Keratinocyte (primary cell): Measurements from ENCODE around the gene CNN2. TPM values are rescaled to one million over a fixed set of nuclear protein-coding genes. Genes with fewer than 3 reads are reported as not detected.

ENCODE experiments used
- DNase-seq: peaks from one replicate; pipeline ENCODE4 v3.0.0-alpha.2; 2011; ENCODE audit warnings: low read depth, missing footprints, low spot score
- FAIRE-seq: peaks from 2 replicates; lab custom pipeline; 2011; peaks lifted over from hg19 to GRCh38; lab: Jason Lieb, UNC
- H2AFZ ChIP-seq: 2 replicates; pipeline ENCODE4 v1.6.0; 2012; ENCODE audit warnings: low read length, control low read depth, inconsistent platforms; ENCODE audit not compliant: control insufficient read depth
- H3K27ac ChIP-seq: 2 replicates; pipeline ENCODE4 v1.5.1; 2011; ENCODE audit warnings: low read length; ENCODE audit not compliant: control insufficient read depth, insufficient read depth
- H3K27me3 ChIP-seq: 3 replicates; pipeline ENCODE4 v1.6.0; 2011; ENCODE audit warnings: low read length; ENCODE audit not compliant: control insufficient read depth, insufficient read depth; ENCODE audit errors: extremely low read depth
- H3K36me3 ChIP-seq, 2 experiments: 2 replicates in 1 of 2; 3 replicates in 1 of 2; pipeline ENCODE4 v1.5.1; 2011; ENCODE audit warnings: low read length in 2 of 2, mild to moderate bottlenecking in 1 of 2; ENCODE audit not compliant: control insufficient read depth in 2 of 2, insufficient read depth in 2 of 2; ENCODE audit errors: extremely low read depth in 1 of 2
- H3K4me1 ChIP-seq: 3 replicates; pipeline ENCODE4 v1.5.1; 2011; ENCODE audit warnings: low read length; ENCODE audit not compliant: control insufficient read depth, insufficient read depth; ENCODE audit errors: extremely low read depth
- H3K4me2 ChIP-seq: 3 replicates; pipeline ENCODE4 v1.6.0; 2011; ENCODE audit warnings: low read depth, low read length; ENCODE audit not compliant: control insufficient read depth, insufficient read depth; ENCODE audit errors: extremely low read depth
- H3K4me3 ChIP-seq, 3 experiments: fragments of 200-600 bp in 1 of 3; sonication (generic) in 1 of 3; 2 replicates in 2 of 3; 3 replicates in 1 of 3; pipeline ENCODE4 v1.5.1; 2011 to 2016; ENCODE audit warnings: low read length in 3 of 3, mild to moderate bottlenecking in 3 of 3, control low read depth in 2 of 3, inconsistent platforms in 1 of 3, low read depth in 1 of 3, mixed read lengths in 1 of 3, mixed run types in 1 of 3, moderate library complexity in 1 of 3; ENCODE audit not compliant: control insufficient read depth in 2 of 3, insufficient read depth in 2 of 3; ENCODE audit errors: extremely low read depth in 1 of 3
- H3K79me2 ChIP-seq: 2 replicates; pipeline ENCODE4 v1.6.0; 2012; ENCODE audit warnings: low read length; ENCODE audit not compliant: control insufficient read depth, insufficient read depth
- H3K9ac ChIP-seq: 3 replicates; pipeline ENCODE4 v1.6.0; 2011; ENCODE audit warnings: low read length; ENCODE audit not compliant: control insufficient read depth, insufficient read depth; ENCODE audit errors: extremely low read depth
- H3K9me1 ChIP-seq: 3 replicates; pipeline ENCODE4 v1.6.0; 2011; ENCODE audit warnings: low read length; ENCODE audit not compliant: control insufficient read depth, insufficient read depth; ENCODE audit errors: extremely low read depth
- H3K9me3 ChIP-seq: 2 replicates; pipeline ENCODE4 v1.5.1; 2012; ENCODE audit warnings: low read depth, low read length; ENCODE audit not compliant: control insufficient read depth
- H4K20me1 ChIP-seq: 3 replicates; pipeline ENCODE4 v1.6.0; 2011; ENCODE audit warnings: low read length; ENCODE audit not compliant: control insufficient read depth, insufficient read depth; ENCODE audit errors: extremely low read depth
- EZH2 ChIP-seq: IDR thresholded peaks from one replicate; pipeline ENCODE4 v1.6.1; 2012; ENCODE audit warnings: inconsistent platforms, mild to moderate bottlenecking, low read length, moderate library complexity
- dilution Hi-C: fragments of 300-500 bp; cut with MboI; formaldehyde crosslinking; loops from one replicate; pipeline ENCODE4 v1.7.0; 2020; ENCODE audit warnings: low sequenced_read_pairs; ENCODE audit not compliant: extremely low pct_ligation_motif_present
- polyA plus RNA-seq, 5 experiments: library from polyadenylated mRNA; depleted of rRNA in 3 of 5; stranded (reverse) in 3 of 5; stranded (forward) in 1 of 5; unstranded in 1 of 5; fragments of >200 nt; gene quantifications; 1 replicate in 1 of 5; 2 replicates in 3 of 5; 3 replicates in 1 of 5; pipeline versions ENCODE4 v1.2.1 to v1.2.3, GENCODE V29; 2011 to 2012; ENCODE audit warnings: missing spikeins in 2 of 5, low read depth in 1 of 5, low replicate concordance in 1 of 5
- TF ChIP-seq, protein P1 (sequence below), 3 experiments: IDR thresholded peaks in 1 of 3; conservative IDR thresholded peaks in 1 of 3; optimal IDR thresholded peaks in 1 of 3; 2 replicates in 2 of 3; 3 replicates in 1 of 3; pipeline versions ENCODE3 to v1.5.1; 2011; ENCODE audit warnings: low read length in 3 of 3, mild to moderate bottlenecking in 3 of 3, moderate library complexity in 2 of 3, control low read depth in 1 of 3, inconsistent platforms in 1 of 3; ENCODE audit not compliant: insufficient read depth in 2 of 3; ENCODE audit errors: extremely low read depth in 1 of 3

CNN2 gene
- polyA plus RNA-seq, 1 donor (not counting 4 experiments of a cell fraction or from before 2014, with no cell fraction given): 136 TPM

DNA sequence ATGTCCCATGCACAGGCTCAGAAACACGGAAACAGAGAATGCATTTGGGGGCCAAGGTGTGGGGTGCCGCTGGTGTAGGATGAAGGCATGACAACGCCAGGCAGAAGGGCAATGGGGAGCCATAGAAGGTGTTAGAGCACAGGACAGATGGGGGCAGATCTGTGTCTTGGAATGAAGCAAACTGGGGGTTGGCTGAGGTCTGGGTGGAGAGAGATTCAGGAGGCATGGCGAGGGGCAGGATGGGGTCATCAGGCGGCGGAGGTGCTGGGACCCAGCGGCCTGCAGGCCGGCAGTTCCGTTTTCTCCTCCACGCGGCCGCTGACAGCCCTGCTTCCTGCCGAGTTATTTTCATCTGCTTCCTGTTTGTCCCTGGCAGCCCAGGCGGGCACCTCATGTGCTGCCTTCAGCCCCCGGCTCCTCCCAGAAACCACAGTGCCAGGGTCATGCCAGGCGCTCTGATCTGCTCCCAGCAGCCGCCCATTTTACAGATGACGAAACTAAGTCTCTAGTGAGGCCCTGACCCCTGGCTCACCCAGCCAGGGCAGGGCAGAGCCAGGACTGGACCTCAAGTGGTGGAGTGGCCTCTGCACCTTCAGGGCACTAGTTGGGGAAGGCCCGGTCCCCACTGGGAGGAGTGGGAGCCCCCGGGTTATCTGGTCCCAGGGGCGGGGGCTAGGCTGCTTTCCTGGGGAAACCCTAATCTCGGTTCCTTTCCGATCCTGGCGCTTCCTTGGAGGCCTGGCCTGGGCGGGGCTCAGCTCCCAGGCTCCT, 42.8 kb downstream of the CNN2 start:
- no peak overlapping the region for H3K9ac ChIP-seq
- H3K27ac ChIP-seq: no peak overlapping the region
- no peaks in the 10 kb centered on the region for H3K9me3 ChIP-seq
- no peak for DNase-seq
- FAIRE-seq: no peak
- no peak overlapping the region for H3K4me2 ChIP-seq
- H4K20me1 ChIP-seq: no peaks in the 10 kb centered on the region
- TF ChIP-seq, protein P1, sequence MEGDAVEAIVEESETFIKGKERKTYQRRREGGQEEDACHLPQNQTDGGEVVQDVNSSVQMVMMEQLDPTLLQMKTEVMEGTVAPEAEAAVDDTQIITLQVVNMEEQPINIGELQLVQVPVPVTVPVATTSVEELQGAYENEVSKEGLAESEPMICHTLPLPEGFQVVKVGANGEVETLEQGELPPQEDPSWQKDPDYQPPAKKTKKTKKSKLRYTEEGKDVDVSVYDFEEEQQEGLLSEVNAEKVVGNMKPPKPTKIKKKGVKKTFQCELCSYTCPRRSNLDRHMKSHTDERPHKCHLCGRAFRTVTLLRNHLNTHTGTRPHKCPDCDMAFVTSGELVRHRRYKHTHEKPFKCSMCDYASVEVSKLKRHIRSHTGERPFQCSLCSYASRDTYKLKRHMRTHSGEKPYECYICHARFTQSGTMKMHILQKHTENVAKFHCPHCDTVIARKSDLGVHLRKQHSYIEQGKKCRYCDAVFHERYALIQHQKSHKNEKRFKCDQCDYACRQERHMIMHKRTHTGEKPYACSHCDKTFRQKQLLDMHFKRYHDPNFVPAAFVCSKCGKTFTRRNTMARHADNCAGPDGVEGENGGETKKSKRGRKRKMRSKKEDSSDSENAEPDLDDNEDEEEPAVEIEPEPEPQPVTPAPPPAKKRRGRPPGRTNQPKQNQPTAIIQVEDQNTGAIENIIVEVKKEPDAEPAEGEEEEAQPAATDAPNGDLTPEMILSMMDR (optimal IDR thresholded peaks at IDR 0.05 in 1 of 3, IDR thresholded peaks at IDR 0.05 in 1 of 3, conservative IDR thresholded peaks at IDR 0.05 in 1 of 3; ENCODE audit: extremely low read depth in 1 of 3, insufficient read depth in 2 of 3, low read length in 3 of 3): no peak
- no peak for TF ChIP-seq EZH2
- dilution Hi-C loops: no loop called here
- H3K36me3 ChIP-seq: no peaks in the 10 kb centered on the region
- peaks cover 20% of the 10 kb centered on the region for H3K27me3 ChIP-seq
- H3K4me1 ChIP-seq: peaks cover 24% of the 10 kb centered on the region
- H3K4me3 ChIP-seq: no peak overlapping the region
- H2AFZ ChIP-seq: no peak overlapping the region
- no peaks in the 10 kb centered on the region for H3K79me2 ChIP-seq
- no peaks in the 10 kb centered on the region for H3K9me1 ChIP-seq

DNA sequence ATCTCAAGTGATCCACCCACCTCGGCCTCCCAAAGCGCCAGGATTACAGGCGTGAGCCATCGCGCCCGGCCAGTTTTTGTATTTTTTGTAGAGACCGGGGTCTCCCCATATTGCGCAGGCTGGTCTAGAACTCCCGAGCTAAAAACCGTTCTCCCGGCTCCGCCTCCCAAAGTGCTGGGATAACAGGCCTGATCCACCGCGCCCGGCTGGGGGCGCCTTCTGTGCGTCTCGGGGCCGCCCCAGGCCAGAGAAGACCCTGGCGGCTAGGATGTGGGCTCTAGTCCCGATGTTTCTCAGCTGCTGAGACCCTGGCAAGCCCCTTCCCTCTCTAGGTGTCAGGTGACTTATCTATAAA, 44.1 kb downstream of the CNN2 start:
- Histone ChIP-seq H3K79me2 (no peaks in the 10 kb centered on the region), H2AFZ (no peak overlapping the region), H3K4me2 (peak overlapping the region; percentile 16), H3K4me3 (no peak overlapping the region), H3K9me3 (no peaks in the 10 kb centered on the region), H3K27ac (no peak overlapping the region), H3K9ac (no peak overlapping the region), H3K9me1 (no peaks in the 10 kb centered on the region), H3K27me3 (peaks cover 20% of the 10 kb centered on the region), H4K20me1 (no peaks in the 10 kb centered on the region), H3K4me1 (peaks cover 21% of the 10 kb centered on the region), H3K36me3 (no peaks in the 10 kb centered on the region)
- TF ChIP-seq EZH2: no peak
- TF ChIP-seq, protein P1 (optimal IDR thresholded peaks at IDR 0.05 in 1 of 3, IDR thresholded peaks at IDR 0.05 in 1 of 3, conservative IDR thresholded peaks at IDR 0.05 in 1 of 3; ENCODE audit: extremely low read depth in 1 of 3, insufficient read depth in 2 of 3, low read length in 3 of 3): peak in 1 of 3 experiments; percentile 25
- DNase-seq: no peak
- dilution Hi-C loops: no loop called here
- FAIRE-seq: no peak
